HG03520 (cell line): Measurements from ENCODE around the gene FAM210B.
"Not testable (repeated sequence)": the region's sequence is repeated elsewhere in the genome, so short reads cannot be mapped to it uniquely, and the experiment has no call there.

Experiments used
- ATAC-seq: cut with Tn5 transposase; IDR thresholded peaks from one replicate; pipeline ENCODE4 v1.9.1; 2021; ENCODE audit warnings: mild to moderate bottlenecking, moderate library complexity; ENCODE audit not compliant: unreplicated experiment

Gene FAM210B

DNA sequence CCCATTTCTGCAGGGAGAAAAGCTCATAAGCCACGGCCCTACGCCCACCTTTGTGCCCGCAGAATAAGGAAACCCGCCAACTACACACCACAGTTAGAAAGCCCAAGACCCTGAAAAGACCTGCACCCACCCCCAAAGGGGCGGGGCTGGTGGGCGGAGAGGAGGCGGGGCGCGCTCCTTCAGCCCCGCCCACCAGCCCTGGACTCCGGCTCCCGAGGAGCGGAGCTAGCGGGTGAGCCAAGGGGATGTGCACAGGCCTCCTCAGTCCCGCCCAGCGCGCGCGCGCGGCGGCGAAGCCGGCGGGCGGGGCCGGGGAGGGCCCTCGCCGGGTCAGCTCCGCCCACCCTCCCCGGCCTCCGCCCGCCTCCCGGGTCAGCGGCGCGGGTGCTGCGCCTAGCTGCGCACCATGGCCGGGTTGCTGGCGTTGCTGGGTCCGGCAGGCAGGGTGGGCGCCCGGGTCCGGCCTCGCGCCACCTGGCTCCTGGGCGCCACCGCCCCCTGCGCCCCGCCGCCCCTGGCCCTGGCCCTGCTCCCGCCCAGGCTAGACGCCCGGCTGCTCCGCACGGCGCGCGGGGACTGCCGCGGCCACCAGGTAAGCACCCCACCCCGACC is at the start of gene FAM210B:
Gene FAM210B, plus strand, starts transcription at position 375 of the 612 bp plus-strand sequence. Its CDS starts 32 bp downstream, at position 407.
- ATAC-seq: peak; percentile 98

- ATAC-seq: no peak
These were observed 42.7 kb upstream of the FAM210B start for GRCh38 chr20:56316051-56316450.

GRCh38 chr20:56316483-56316882 is 42.3 kb upstream of the FAM210B start:
- no peak for ATAC-seq

DNA sequence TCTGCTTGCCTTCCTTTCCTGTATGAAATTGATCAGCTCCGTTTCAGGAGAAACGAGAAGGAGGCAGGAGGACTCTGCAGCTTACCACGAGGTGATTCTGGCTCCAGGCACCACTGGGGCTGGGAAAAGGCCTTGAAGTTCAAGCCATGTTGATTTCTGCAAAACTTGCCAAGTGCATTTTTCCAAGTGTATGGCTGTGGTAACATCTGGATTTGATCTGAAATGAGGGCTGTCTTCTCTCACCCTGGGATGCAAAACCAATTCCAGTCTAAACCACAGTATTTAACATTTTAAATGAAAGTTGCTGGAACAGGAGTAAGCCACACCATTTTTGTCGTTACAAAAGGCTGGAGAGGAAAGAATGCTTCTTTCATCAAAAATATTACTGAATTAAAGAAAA is 36.1 kb upstream of the FAM210B start:
- no peak for ATAC-seq

GRCh38 chr20:56323206-56323605 is 35.6 kb upstream of the FAM210B start:
- no peak for ATAC-seq

DNA sequence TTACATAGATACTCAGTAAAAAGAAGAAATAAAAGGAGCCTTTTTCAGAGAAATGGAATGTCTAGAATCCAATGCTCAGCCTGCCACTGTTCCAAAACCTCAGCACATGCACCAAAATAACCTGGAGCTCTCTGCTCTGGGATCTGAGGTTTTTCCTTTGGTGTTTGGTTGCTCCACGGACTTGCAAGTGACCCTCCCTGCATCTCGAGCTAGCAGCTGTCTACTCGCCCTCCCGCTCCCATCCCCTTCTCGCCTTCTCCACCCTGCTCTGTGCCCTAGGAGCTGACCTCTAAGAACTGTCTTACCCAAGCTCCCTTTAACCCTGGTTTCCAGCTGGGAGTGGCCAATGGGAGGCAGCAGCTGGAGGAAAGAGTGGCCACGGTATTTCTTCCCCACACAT is 35.1 kb upstream of the FAM210B start:
- ATAC-seq: no peak

DNA sequence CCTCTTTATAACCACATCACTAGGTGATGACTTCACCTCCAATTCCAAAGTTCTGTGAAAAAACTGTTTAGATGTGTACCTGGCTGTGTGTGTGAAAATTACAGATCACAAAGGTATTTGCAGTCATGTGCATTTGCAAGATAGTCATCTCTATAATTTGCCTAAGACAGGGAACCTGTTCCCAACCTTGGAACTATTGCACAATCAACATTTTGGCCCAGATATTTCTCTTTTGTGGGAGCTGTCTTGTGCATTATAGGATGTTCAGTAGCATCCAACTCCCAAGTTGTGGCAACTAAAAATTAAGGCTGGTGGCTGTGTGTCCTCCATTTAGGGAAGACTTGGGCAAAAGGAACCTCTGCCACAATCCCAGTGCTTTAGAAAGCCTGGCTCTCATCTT is 34.0 kb upstream of the FAM210B start:
- no peak for ATAC-seq

DNA sequence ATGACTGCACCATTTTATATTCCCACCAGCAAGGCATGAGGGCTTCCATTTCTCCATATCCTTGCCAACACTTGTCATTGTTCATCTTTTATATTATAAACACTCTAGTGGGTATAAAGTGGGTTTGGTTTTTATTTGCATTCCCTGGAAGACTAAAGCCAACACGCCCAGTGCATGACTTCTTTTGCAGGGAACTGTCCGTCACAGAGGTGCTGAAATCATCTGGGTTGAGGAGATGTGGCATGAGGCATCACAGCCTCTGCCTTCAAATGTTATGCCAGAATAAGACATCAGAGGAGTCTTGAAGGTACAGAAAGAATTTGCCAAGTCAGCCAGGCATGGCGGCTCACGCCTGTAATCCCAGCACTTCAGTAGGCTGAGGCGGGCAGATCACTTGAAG is 29.9 kb upstream of the FAM210B start:
- ATAC-seq: no peak

DNA sequence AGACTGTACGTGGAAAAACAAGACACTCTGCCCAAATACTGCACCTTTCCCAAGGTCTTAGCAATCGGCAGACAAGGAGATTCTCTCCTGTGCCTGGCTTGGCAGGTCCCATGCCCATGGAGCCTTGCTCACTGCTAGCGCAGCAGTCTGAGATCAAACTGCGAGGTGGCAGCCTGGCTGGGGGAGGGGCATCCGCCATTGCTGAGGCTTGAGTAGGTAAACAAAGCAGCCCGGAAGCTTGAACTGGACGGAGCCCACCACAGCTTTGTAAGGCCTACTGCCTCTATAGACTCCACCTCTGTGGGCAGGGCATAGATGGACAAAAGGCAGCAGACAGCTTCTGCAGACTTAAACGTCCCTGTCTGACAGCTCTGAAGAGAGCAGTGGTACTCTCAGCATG is 22.1 kb upstream of the FAM210B start:
- not testable (repeated sequence) for ATAC-seq

DNA sequence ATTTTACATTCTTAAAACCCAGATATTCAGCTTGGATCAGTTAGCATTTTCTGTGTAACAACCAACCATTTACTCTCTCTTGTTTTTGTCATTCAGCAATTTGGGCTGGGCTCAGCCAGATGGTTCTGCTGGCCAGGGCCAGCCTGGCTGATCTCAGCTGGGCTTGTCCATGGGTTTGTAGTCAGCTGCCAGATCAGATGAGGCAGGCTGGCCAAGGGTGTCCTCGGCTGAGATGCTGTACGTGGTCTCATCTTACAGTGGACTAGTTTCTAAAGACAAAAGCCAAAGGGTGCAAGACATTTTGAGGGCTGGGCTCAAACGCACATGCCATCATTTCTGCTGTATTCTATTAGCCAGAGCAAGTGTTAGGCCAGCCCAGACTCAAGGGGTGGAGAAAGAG is 16.0 kb upstream of the FAM210B start:
- no peak for ATAC-seq

GRCh38 chr20:56343861-56344381 is 14.9 kb upstream of the FAM210B start:
- ATAC-seq: no peak

- no peak for ATAC-seq
These were observed 12.9 kb upstream of the FAM210B start for GRCh38 chr20:56345911-56346310.

GRCh38 chr20:56347628-56348304 is 11.0 kb upstream of the FAM210B start:
- ATAC-seq: no peak

DNA sequence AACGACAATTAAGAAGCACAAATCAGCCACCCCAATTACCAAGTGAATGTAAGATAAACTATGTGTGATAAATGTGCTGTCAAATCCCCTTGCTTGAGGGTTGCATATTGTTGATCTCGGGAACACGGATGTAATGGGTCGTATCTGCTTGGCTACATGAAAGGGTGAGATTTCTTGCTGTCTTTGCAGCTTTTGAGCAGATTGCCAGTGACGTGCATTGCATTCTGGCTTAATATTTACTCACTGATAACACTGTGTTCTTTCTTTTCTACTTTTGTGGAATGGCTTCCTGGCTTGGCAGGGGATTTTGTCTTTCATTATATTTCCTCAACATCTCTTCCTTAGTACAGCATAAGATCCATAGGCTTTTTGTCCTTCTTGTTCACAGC is 10.5 kb upstream of the FAM210B start:
- no peak for ATAC-seq

- ATAC-seq: no peak
These were observed 10.0 kb upstream of the FAM210B start for GRCh38 chr20:56348746-56349145.

- no peak for ATAC-seq
These were observed 7.9 kb upstream of the FAM210B start for GRCh38 chr20:56350842-56351241.

- no peak for ATAC-seq
These were observed 6.3 kb upstream of the FAM210B start for GRCh38 chr20:56352345-56353055.

DNA sequence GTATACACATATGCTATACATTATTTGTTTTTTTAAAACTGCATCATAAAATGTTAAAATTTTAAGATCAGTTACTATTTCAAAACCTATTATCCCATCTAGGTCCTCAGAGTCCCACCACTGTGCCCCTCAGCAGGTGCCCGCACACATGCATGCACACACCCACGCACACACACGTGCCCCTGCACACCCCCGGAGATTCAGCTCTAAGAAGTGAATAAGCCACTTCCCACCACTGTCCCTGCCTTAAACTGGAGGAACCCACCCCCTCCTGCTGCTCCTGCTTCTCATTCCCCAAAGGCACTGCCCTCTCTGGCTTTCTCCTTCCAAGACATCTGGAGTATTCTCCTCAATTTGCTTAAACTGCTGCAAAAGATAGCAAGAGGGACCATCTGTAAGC is 5.4 kb upstream of the FAM210B start:
- ATAC-seq: no peak

DNA sequence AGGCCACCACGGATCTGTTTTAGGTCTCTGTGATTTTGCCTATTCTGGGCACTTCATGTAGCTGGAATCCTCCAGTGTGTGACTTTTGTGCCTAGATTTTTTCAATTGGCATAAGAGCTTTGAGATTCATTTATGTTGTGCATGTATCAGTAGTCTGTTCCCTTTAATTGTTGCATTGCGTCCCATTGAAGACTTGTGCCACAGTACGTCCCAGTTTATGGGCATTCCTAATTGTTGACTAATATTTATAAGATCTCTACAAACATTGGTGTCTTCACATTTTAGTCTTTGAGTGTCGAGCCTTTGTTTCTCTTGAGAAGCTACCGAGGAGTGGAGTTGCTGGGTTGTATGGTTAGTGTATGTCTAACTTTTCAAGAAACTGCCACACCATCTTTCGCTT is 704 bp upstream of the FAM210B start:
- no peak for ATAC-seq

GRCh38 chr20:56359212-56360132 is 698 bp downstream of the FAM210B start:
- peak; percentile 6 for ATAC-seq
